ENCODE data around the gene TSHZ2.
"Not testable (repeated sequence)": the region's sequence is repeated elsewhere in the genome, so short reads cannot be mapped to it uniquely, and the experiment has no call there.

The TSHZ2 gene

DNA sequence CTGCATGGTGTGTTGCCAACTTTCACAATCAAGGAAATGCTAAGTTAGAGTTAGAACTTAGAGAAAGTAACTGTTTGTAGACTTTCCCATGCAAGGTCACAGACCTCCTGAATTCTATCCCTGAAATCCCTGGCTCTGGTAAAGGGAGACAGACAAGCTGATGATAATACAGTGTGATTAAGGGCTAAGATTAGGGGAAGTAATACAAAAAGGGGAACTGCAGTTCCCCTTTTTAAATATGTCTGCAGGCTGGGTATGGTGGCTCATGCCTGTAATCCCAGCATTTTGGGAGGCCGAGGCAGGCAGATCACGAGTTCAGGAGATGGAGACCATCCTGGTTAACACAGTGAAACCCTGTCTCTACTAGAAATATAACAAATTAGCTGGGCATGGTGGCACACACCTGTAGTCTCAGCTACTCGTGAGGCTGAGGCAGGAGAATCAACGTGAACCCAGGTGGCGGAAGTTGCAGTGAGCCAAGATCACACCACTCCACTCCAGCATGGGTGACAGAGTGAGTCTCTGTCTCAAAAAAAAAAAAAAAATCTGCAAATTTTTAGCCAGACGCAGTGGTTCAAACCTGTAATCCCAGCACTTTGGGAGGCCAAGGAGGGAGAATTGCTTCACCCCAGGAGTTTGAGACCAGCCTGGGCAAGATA lies 560.6 kb downstream of the TSHZ2 start:
- not testable (repeated sequence) for DNase-seq

DNA sequence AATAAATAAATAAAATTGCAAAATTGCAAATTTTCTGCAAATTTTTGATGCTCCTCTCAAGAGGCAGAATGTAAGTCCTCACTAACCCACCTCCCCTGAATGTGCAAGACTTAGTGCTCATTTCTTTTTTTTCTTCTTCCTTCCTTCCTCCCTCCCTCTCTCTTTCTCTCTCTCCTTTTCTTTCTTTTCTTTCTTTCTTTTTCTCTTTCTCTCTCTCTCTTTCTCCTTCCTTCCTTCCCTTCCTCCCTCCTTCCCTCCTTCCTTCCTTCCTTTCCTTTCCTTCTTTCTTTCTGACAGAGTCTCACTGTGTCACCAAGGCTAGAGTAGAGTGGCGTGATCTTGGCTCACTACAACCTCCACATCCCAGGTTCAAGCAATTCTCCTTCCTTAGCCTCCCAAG lies 561.3 kb downstream of the TSHZ2 start:
- no peak for DNase-seq

DNA sequence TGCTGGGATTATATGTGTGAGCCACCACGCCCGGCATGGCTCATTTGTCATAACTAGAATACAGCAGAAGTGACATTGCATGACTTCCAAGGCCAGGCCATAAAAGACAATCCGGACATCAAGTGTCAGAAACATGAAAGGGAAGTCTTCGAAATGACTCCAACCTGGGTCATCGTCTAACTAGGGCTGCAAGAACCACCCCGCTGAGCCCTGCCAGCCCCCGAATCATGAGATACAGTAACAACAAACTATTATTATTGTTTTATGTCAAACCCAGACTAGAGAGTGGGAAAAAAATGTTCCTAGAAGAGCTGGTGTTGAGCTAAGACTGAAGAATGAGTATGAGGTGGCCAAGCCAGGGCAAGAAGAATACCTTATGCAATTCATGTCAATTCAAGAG lies 561.9 kb downstream of the TSHZ2 start:
- DNase-seq = no peak

DNA sequence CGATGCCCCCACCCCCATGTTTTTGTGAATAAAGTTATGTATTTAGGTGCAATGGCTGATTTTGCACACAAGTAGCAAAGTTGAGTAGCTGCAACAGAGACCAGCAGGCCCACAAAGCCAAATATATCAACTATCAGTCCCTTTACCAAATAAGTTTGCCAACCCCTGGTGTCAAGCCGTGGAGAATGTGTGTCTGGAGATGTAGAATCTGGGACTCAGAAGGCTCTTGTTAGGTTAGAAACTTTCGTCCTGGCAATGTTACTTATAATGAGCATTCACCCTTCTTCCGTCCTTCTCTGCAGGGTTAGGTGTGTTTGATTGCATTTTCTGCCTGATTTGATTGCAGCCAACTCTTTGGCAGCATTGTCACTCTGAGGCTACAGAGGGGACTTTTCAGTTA lies 563.7 kb downstream of the TSHZ2 start:
- DNase-seq = no peak

DNA sequence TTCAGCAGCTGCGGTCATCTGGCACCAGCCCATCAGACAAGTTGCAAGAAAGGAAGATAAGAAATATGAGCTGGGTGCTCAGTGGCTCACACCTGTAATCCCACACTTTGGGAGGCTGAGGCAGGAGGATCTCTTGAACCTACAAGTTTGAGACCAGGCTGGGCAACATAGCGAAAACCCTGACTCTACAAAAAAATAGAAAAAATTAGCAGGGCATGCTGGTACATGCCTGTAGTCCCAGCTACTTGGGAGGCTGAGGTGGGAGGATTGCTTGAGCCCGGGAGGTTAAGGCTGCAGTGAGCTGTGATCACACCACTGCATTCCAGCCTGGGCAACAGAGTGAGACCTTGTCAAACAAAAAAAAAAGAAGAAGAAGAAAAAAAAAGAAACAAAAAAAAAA lies 564.2 kb downstream of the TSHZ2 start:
- not testable (repeated sequence) for DNase-seq

DNA sequence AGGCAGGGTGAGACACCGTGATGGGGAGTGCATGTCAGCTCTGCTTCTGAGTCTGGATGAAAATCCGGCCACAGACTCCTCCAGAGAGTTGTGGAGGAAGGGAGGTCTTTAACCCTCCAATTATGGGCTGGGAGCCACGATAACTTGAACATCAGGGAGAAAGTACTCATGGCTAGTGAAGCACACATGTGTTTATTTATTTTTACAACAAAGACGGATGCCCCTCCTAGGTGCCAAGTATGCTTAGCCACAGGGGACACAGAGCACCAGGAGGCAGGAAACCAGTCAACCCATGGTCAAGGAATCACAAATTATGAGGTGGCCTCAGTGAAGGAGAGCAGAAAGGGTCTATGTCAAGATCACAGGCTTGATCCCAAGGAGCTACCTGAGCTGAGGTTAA lies 567.4 kb downstream of the TSHZ2 start:
- DNase-seq = no peak
